HCT116 (cell line): ENCODE data around the gene HPF1. TPM values are rescaled to one million over a fixed set of nuclear protein-coding genes. Genes with fewer than 3 reads are reported as not detected.

Source experiments
- ATAC-seq: fragments of 200-7000 bp; cut with Tn5 transposase; 2 replicates; pipeline ENCODE4 v1.9.1; 2020; ENCODE audit warnings: mild to moderate bottlenecking, moderate library complexity
- BruUV-seq: library from RNA; stranded (reverse); fragments of 400-500 nt; replicated peaks from 2 replicates; lab custom pipeline; 2021; lab: Mats Ljungman, UMichigan
- CTCF ChIA-PET: fragments of 300-600 bp; sonication (Branson Sonifier 250); formaldehyde crosslinking; loops from one replicate; lab custom pipeline; 2021; ENCODE audit warnings: antibody characterized with exemption; lab: Charles Lee
- POLR2A ChIA-PET: fragments of 300-600, 350-600 bp; sonication (Branson Sonifier 250); formaldehyde crosslinking; loops from one replicate; lab custom pipeline; 2021; ENCODE audit warnings: antibody characterized with exemption; lab: Charles Lee
- RAD21 ChIA-PET, 2 experiments: fragments of 300-600 bp; sonication (Branson Sonifier 250); formaldehyde crosslinking; loops; one replicate each; lab custom pipeline; 2023; ENCODE audit warnings: low total read pairs in 2 of 2; ENCODE audit not compliant: uncharacterized antibody in 2 of 2, unreplicated experiment in 2 of 2, low non-redundant PET in 1 of 2; lab: Charles Lee
- DNase-seq: peaks from one replicate; pipeline ENCODE4 v3.0.0-alpha.2; 2010; ENCODE audit warnings: low read depth, low spot score
- H2AFZ ChIP-seq: fragments of 200-600 bp; shearing (Covaris generic), sonication (generic); 2 replicates; pipeline ENCODE4 v1.6.1; 2017; ENCODE audit warnings: low read depth, mixed run types, mixed read lengths, antibody characterized with exemption, low read length; ENCODE audit not compliant: poor library complexity, severe bottlenecking
- H3K27ac ChIP-seq: 2 replicates; pipeline ENCODE4 v1.5.1; 2012; ENCODE audit warnings: low read depth, low read length
- H3K27me3 ChIP-seq: fragments of 200-600 bp; sonication (generic); 2 replicates; pipeline ENCODE4 v1.6.1; 2016; ENCODE audit warnings: mixed run types, low read length, mixed read lengths; ENCODE audit not compliant: insufficient read depth
- H3K36me3 ChIP-seq, 2 experiments: fragments of 200-500 bp in 1 of 2; fragments of 200-600 bp in 1 of 2; sonication (Bioruptor generic) in 1 of 2; sonication (generic) in 1 of 2; 2 replicates each; pipeline versions ENCODE4 v1.5.1 to v1.6.1; 2014 to 2016; ENCODE audit warnings: low read length in 2 of 2, inconsistent platforms in 1 of 2, mixed read lengths in 1 of 2, mixed run types in 1 of 2; ENCODE audit not compliant: insufficient read depth in 2 of 2, control insufficient read depth in 1 of 2
- H3K4me1 ChIP-seq, 2 experiments: fragments of 200-600 bp in 1 of 2; sonication (generic) in 1 of 2; 2 replicates each; pipeline versions ENCODE4 v1.5.1 to v1.6.1; 2012 to 2017; ENCODE audit warnings: low read length in 2 of 2, inconsistent platforms in 1 of 2, mild to moderate bottlenecking in 1 of 2, mixed read lengths in 1 of 2, mixed run types in 1 of 2, moderate library complexity in 1 of 2; ENCODE audit not compliant: insufficient read depth in 2 of 2, control insufficient read depth in 1 of 2
- H3K4me2 ChIP-seq: fragments of 200-600 bp; sonication (generic); 2 replicates; pipeline ENCODE4 v1.6.1; 2017; ENCODE audit warnings: mixed run types, low read length, mixed read lengths
- H3K4me3 ChIP-seq, 2 experiments: fragments of 200-600 bp in 1 of 2; sonication (generic) in 1 of 2; replicated peaks in 1 of 2; 2 replicates each; pipeline ENCODE4 v1.5.1; 2011 to 2016; ENCODE audit warnings: low read length in 2 of 2, control low read depth in 1 of 2, low read depth in 1 of 2, mild to moderate bottlenecking in 1 of 2, mixed read lengths in 1 of 2, mixed run types in 1 of 2
- H3K79me2 ChIP-seq: fragments of 200-600 bp; sonication (generic); 2 replicates; pipeline ENCODE4 v1.6.1; 2017; ENCODE audit warnings: mild to moderate bottlenecking, mixed run types, low read length, moderate library complexity, mixed read lengths; ENCODE audit not compliant: insufficient read depth
- H3K9ac ChIP-seq: fragments of 200-600 bp; sonication (generic); 2 replicates; pipeline ENCODE4 v1.6.1; 2016; ENCODE audit warnings: low read length, mixed read lengths
- H3K9me2 ChIP-seq: fragments of 200-600 bp; sonication (generic), shearing (Covaris generic); 2 replicates; pipeline ENCODE4 v1.6.1; 2017; ENCODE audit warnings: mixed run types, mild to moderate bottlenecking, moderate library complexity; ENCODE audit not compliant: insufficient read depth
- H3K9me3 ChIP-seq, 2 experiments: fragments of 200-500 bp in 1 of 2; fragments of 200-600 bp in 1 of 2; sonication (Bioruptor generic) in 1 of 2; sonication (generic) in 1 of 2; 2 replicates each; pipeline ENCODE4 v1.6.1; 2014 to 2017; ENCODE audit warnings: low read length in 2 of 2, mixed read lengths in 2 of 2, inconsistent platforms in 1 of 2, low read depth in 1 of 2, mild to moderate bottlenecking in 1 of 2, mixed run types in 1 of 2, moderate library complexity in 1 of 2; ENCODE audit not compliant: control insufficient read depth in 1 of 2, insufficient read depth in 1 of 2
- H4K20me1 ChIP-seq: fragments of 200-600 bp; sonication (generic), shearing (Covaris generic); 2 replicates; pipeline ENCODE4 v1.6.1; 2017; ENCODE audit warnings: mixed run types, mild to moderate bottlenecking, moderate library complexity; ENCODE audit not compliant: insufficient read depth
- ATF3 ChIP-seq: IDR thresholded peaks from 2 replicates; pipeline ENCODE4 v1.6.1; 2012
- CEBPB ChIP-seq: IDR thresholded peaks from 2 replicates; pipeline ENCODE4 v1.6.1; 2012; ENCODE audit warnings: low read depth
- EGR1 ChIP-seq: IDR thresholded peaks from 2 replicates; pipeline ENCODE4 v1.6.1; 2012; ENCODE audit warnings: low read depth
- EZH2 ChIP-seq: fragments of 200-600 bp; sonication (generic); IDR thresholded peaks from 2 replicates; pipeline ENCODE4 v1.6.1; 2017; ENCODE audit warnings: antibody characterized with exemption, mixed run types
- FOSL1 ChIP-seq: IDR thresholded peaks from 2 replicates; pipeline ENCODE4 v1.6.1; 2012; ENCODE audit warnings: low read depth
- POLR2A ChIP-seq: IDR thresholded peaks from 2 replicates; pipeline ENCODE4 v1.7.0; 2011; ENCODE audit warnings: borderline replicate concordance; ENCODE audit not compliant: insufficient read depth, insufficient read length; ENCODE audit errors: extremely low read depth
- POLR2AphosphoS5 ChIP-seq: IDR thresholded peaks from 2 replicates; pipeline ENCODE4 v1.6.1; 2011; ENCODE audit warnings: mild to moderate bottlenecking, low read depth, low read length, moderate library complexity
- RAD21 ChIP-seq: IDR thresholded peaks from 2 replicates; pipeline ENCODE4 v1.6.1; 2012; ENCODE audit warnings: low read depth, mild to moderate bottlenecking
- TCF7L2 ChIP-seq: IDR thresholded peaks from 2 replicates; pipeline ENCODE4 v1.7.0; 2011; ENCODE audit warnings: borderline replicate concordance, inconsistent platforms; ENCODE audit not compliant: insufficient read depth, insufficient read length; ENCODE audit errors: extremely low read depth
- intact Hi-C: fragments of 100-400 bp; cut with micrococcal nuclease; formaldehyde crosslinking; loops from 2 replicates; pipeline ENCODE4 v1.10.0; 2022
- total RNA-seq: library from RNA; stranded (reverse); gene quantifications from one replicate; pipeline ENCODE4 v1.2.1, GENCODE V29; 2021; ENCODE audit not compliant: unreplicated experiment
- TF ChIP-seq, protein P1 (sequence below): IDR thresholded peaks from 2 replicates; pipeline ENCODE4 v1.6.1; 2011; ENCODE audit warnings: mild to moderate bottlenecking, low read length, moderate library complexity; ENCODE audit not compliant: insufficient replicate concordance; ENCODE audit errors: extremely low read depth
- TF ChIP-seq, protein P2 (sequence below): IDR thresholded peaks from 2 replicates; pipeline ENCODE4 v1.6.1; 2012

Gene HPF1
- total RNA-seq, 1 experiment from 2014 or later: 32.6 TPM

DNA sequence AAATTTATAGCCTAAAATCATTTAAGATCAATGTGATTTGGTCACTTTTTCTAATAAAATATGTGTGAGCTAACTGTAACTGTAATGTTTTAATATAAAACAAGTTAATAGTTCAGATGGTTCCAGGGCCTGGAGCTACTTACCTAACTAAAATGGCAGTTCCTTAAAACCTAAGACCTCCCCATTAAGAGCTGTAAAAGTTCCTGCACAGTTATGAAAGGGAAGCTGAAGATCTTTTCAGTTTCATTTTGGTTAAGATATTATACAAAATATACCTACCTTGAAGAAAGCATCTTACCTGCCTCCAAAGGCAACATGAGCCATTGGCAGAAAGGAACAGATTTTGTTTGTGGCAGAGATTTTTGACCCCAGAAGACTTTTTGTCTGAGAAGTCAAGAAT lies 30.1 kb downstream of the HPF1 start (continued):
- TF ChIP-seq, protein P1, sequence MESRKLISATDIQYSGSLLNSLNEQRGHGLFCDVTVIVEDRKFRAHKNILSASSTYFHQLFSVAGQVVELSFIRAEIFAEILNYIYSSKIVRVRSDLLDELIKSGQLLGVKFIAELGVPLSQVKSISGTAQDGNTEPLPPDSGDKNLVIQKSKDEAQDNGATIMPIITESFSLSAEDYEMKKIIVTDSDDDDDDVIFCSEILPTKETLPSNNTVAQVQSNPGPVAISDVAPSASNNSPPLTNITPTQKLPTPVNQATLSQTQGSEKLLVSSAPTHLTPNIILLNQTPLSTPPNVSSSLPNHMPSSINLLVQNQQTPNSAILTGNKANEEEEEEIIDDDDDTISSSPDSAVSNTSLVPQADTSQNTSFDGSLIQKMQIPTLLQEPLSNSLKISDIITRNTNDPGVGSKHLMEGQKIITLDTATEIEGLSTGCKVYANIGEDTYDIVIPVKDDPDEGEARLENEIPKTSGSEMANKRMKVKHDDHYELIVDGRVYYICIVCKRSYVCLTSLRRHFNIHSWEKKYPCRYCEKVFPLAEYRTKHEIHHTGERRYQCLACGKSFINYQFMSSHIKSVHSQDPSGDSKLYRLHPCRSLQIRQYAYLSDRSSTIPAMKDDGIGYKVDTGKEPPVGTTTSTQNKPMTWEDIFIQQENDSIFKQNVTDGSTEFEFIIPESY: no peak
- TF ChIP-seq POLR2A (no peak), CEBPB (no peak), RAD21 (no peak), TCF7L2 (no peak), FOSL1 (no peak), EZH2 (no peak), ATF3 (no peak)
- TF ChIP-seq, protein P2, sequence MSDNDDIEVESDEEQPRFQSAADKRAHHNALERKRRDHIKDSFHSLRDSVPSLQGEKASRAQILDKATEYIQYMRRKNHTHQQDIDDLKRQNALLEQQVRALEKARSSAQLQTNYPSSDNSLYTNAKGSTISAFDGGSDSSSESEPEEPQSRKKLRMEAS: no peak

DNA sequence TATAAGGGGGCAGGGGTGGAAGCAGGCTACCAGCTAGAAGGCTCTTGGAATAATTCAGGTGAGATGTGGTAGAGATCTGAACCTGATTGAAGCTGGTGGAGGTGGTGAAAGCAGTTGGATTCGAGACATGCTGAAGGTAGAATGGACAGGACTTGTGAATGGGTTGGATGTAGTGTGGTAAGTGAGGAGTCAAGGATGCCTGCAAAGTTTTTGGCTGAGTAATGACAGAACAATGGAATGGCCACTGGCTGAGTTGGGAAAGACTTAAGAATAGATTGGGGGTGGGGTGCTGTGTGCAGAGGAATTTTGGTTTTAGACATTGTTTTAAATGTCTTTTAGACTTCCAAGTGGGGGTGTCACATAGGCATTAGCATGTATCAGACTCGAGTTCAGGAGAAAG lies 33.5 kb downstream of the HPF1 start:
- TF ChIP-seq ATF3 (no peak), POLR2AphosphoS5 (peak; percentile 40; the same call in 1 of the 2 replicates), EGR1 (no peak)
- H3K9me3 ChIP-seq: no peaks in the 10 kb centered on the region
- H3K9me2 ChIP-seq: no peaks in the 10 kb centered on the region
- ChIA-PET POLR2A (no interaction called here), CTCF (no interaction called here), RAD21 (no interaction called here)
- BruUV-seq: no TSS peak
- H3K36me3 ChIP-seq: 0 out of 4 replicates have a peak, but pooled peaks cover 0 to 2% of the 10 kb centered on the region in 2 experiments
- ATAC-seq (peak; percentile 22; the same call in 1 of the 2 replicates), DNase-seq (no peak)
- no peak overlapping the region for H2AFZ ChIP-seq
- H3K4me2 ChIP-seq: no peak overlapping the region
- no peak overlapping the region for H3K27ac ChIP-seq
- no peaks in the 10 kb centered on the region for H3K79me2 ChIP-seq
- H4K20me1 ChIP-seq: no peaks in the 10 kb centered on the region
- no peaks in the 10 kb centered on the region for H3K27me3 ChIP-seq
- no peak overlapping the region for H3K4me3 ChIP-seq
- no peaks in the 10 kb centered on the region for H3K4me1 ChIP-seq
- no peak overlapping the region for H3K9ac ChIP-seq
- intact Hi-C loops: loop anchor here (10.0 kb wide), 1 partner anchor 109 kb away; the partner anchor contains the start of gene NEK1
